AG10803 (cell line): ENCODE data around the gene SSBP4.

Experiments
- DNase-seq: peaks from one replicate; pipeline ENCODE4 v3.0.0; 2010; ENCODE audit warnings: low read depth
- H3K4me3 ChIP-seq: 2 replicates; pipeline ENCODE4 v1.5.1; 2011; ENCODE audit warnings: mild to moderate bottlenecking, low read length, control low read depth
- CTCF ChIP-seq: conservative IDR thresholded peaks from 2 replicates; pipeline ENCODE4 v1.5.1; 2011; ENCODE audit warnings: mild to moderate bottlenecking, low read length, control low read depth, inconsistent platforms

The SSBP4 gene

GRCh38 chr19:18408053-18408476 is 11.1 kb upstream of the SSBP4 start:
- no peak overlapping the region for H3K4me3 ChIP-seq
- TF ChIP-seq CTCF = peak; percentile 52
- no peak for DNase-seq

- TF ChIP-seq CTCF = no peak
Measured at GRCh38 chr19:18412610-18413239, 6.5 kb upstream of the SSBP4 start.

GRCh38 chr19:18414504-18415177 is 4.6 kb upstream of the SSBP4 start:
- H3K4me3 ChIP-seq = peak overlapping the region; percentile 59
- DNase-seq = no peak
- TF ChIP-seq CTCF = no peak

More at GRCh38 chr19:18412610-18413239, 6.5 kb upstream of the SSBP4 start:
- no peak overlapping the region for H3K4me3 ChIP-seq
- DNase-seq = no peak

- no peak for TF ChIP-seq CTCF
- peak overlapping the region; percentile 59 for H3K4me3 ChIP-seq
- peak; percentile 88 for DNase-seq
Measured at GRCh38 chr19:18415178-18415867, 3.9 kb upstream of the SSBP4 start.

- peak; percentile 88 for DNase-seq
- TF ChIP-seq CTCF = no peak
- H3K4me3 ChIP-seq = peak overlapping the region; percentile 56
Measured at GRCh38 chr19:18416778-18417249, 2.4 kb upstream of the SSBP4 start.

- H3K4me3 ChIP-seq = peak overlapping the region; percentile 56
- no peak for TF ChIP-seq CTCF
- DNase-seq = peak; percentile 84
Measured at GRCh38 chr19:18417250-18418028, 1.8 kb upstream of the SSBP4 start.
